Measurements from ENCODE around the gene TTLL1.

DNA sequence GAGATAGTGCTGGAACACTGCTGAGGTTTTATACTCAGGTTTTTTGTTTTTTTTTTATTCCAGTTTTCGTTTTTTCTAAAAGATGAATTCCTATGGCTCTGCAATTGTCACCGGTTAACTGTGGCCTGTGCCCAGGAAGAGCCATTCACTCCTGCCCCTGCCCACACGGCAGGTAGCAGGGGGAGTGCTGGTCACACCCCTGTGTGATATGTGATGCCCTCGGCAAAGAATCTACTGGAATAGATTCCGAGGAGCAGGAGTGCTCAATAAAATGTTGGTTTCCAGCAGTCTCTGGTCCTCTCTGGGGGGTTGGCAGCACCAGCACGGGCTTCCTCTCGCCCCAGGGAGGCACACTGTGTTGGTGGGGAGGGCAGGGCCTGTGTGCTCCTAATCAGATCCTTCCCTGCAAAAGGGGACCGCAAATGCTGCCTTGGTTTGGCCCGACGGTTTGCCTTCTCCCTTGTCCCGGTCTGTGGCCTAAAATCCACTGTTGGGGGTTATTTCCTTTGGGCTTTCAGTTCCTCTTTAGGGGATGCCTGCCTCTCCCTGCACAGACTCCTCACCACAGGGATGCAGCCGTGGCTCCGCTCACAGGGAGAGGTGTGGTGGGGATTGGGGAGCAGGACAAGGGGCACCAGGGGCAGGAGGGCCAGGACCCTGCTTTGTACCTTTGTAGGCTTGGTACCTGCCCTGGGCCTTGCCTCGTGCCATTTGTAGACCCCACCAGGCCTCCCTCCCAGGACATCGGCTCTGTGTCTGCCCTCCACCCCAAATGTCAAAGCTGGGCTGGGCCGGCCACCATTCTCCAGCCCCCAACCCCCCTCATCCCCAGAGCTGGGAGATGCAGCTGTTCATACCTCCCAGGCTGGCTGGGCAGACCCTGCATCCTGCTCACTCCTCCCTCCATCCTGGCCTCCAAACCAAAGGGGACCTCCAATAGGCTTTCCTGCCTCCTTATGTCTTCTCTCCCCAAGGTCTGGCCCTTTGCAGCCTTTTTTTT, 40.5 kb upstream of the TTLL1 start:
- no peak for TF ChIP-seq POLR2A (IDR thresholded peaks at IDR 0.05)
- TF ChIP-seq, protein P1, sequence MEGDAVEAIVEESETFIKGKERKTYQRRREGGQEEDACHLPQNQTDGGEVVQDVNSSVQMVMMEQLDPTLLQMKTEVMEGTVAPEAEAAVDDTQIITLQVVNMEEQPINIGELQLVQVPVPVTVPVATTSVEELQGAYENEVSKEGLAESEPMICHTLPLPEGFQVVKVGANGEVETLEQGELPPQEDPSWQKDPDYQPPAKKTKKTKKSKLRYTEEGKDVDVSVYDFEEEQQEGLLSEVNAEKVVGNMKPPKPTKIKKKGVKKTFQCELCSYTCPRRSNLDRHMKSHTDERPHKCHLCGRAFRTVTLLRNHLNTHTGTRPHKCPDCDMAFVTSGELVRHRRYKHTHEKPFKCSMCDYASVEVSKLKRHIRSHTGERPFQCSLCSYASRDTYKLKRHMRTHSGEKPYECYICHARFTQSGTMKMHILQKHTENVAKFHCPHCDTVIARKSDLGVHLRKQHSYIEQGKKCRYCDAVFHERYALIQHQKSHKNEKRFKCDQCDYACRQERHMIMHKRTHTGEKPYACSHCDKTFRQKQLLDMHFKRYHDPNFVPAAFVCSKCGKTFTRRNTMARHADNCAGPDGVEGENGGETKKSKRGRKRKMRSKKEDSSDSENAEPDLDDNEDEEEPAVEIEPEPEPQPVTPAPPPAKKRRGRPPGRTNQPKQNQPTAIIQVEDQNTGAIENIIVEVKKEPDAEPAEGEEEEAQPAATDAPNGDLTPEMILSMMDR (IDR thresholded peaks at IDR 0.05) = no peak

All from esophagus squamous epithelium (tissue), 4 donors.